Endometrium (tissue), 2 donors: Measurements from ENCODE around the gene CRLF2.
"Not testable (repeated sequence)": the region's sequence is repeated elsewhere in the genome, so short reads cannot be mapped to it uniquely, and the experiment has no call there.

Experiments used
- FAIRE-seq: peaks from 2 replicates; lab custom pipeline; 2012; peaks lifted over from hg19 to GRCh38; lab: Jason Lieb, UNC
- donor health status: control.
- donor health status: control.

The CRLF2 gene

GRCh38 chrX:1215123-1215823 is 2.8 kb upstream of the CRLF2 start:
- no peak for FAIRE-seq

GRCh38 chrX:1213971-1214370 is 1.5 kb upstream of the CRLF2 start:
- FAIRE-seq = no peak

- no peak for FAIRE-seq
These were observed 1.6 kb downstream of the CRLF2 start for GRCh38 chrX:1210844-1211243.

GRCh38 chrX:1207496-1208025 is 4.9 kb downstream of the CRLF2 start:
- FAIRE-seq = no peak

GRCh38 chrX:1205681-1206611 is 6.5 kb downstream of the CRLF2 start:
- no peak for FAIRE-seq

- no peak for FAIRE-seq
These were observed 10.2 kb downstream of the CRLF2 start for GRCh38 chrX:1202251-1202650.

- no peak for FAIRE-seq
These were observed 16.0 kb downstream of the CRLF2 start for GRCh38 chrX:1196436-1196835.

GRCh38 chrX:1192196-1192595 is 20.3 kb downstream of the CRLF2 start:
- not testable (repeated sequence) for FAIRE-seq

- no peak for FAIRE-seq
These were observed 21.8 kb downstream of the CRLF2 start for GRCh38 chrX:1190596-1191145.

GRCh38 chrX:1185561-1185960 is 26.9 kb downstream of the CRLF2 start:
- FAIRE-seq = no peak

- FAIRE-seq = no peak
These were observed 30.2 kb downstream of the CRLF2 start for GRCh38 chrX:1182211-1182610.

GRCh38 chrX:1181661-1182060 is 30.8 kb downstream of the CRLF2 start:
- not testable (repeated sequence) for FAIRE-seq

- no peak for FAIRE-seq
These were observed 31.3 kb downstream of the CRLF2 start for GRCh38 chrX:1181170-1181569.

GRCh38 chrX:1178580-1179057 is 33.8 kb downstream of the CRLF2 start:
- FAIRE-seq = no peak

GRCh38 chrX:1176531-1177320 is 35.7 kb downstream of the CRLF2 start:
- not testable (repeated sequence) for FAIRE-seq

GRCh38 chrX:1174609-1175545 is 37.6 kb downstream of the CRLF2 start:
- not testable (repeated sequence) for FAIRE-seq

- FAIRE-seq = not testable (repeated sequence)
These were observed 39.0 kb downstream of the CRLF2 start for GRCh38 chrX:1173435-1173834.

GRCh38 chrX:1172496-1172895 is 40.0 kb downstream of the CRLF2 start:
- no peak for FAIRE-seq

GRCh38 chrX:1171915-1172314 is 40.5 kb downstream of the CRLF2 start:
- FAIRE-seq = not testable (repeated sequence)

GRCh38 chrX:1170243-1170642 is 42.2 kb downstream of the CRLF2 start:
- no peak for FAIRE-seq

- no peak for FAIRE-seq
These were observed 43.3 kb downstream of the CRLF2 start for GRCh38 chrX:1169189-1169588.
